ENCODE data around the gene NACC2.

The NACC2 gene

GRCh38 chr9:136095070-136096058, at the start of gene NACC2:
TSS of gene NACC2 (minus strand) at chr9:136095289. CDS start at chr9:136050521, 44,768 bp downstream.
- no peaks in the 10 kb centered on the region for H3K9me3 ChIP-seq (ENCODE audit: control insufficient read depth, low read length)
- DNase-seq (ENCODE audit: low read depth): peak; percentile 82
- H3K4me1 ChIP-seq (ENCODE audit: control insufficient read depth, insufficient read depth, low read length): peaks cover 17% of the 10 kb centered on the region
- no peaks in the 10 kb centered on the region for H3K36me3 ChIP-seq (ENCODE audit: control insufficient read depth, insufficient read depth, low read length, severe bottlenecking)
- peak within 1 kb of the TSS; percentile 85 for H3K4me3 ChIP-seq (ENCODE audit: low read length)
- H3K27me3 ChIP-seq (replicated peaks; ENCODE audit: control insufficient read depth, insufficient read depth, low read length): no peaks in the 10 kb centered on the region
- peak within 1 kb of the TSS; percentile 88 for H3K9ac ChIP-seq (ENCODE audit: low read length)

- DNase-seq (ENCODE audit: low read depth): no peak
- no peaks in the 10 kb centered on the region for H3K36me3 ChIP-seq (ENCODE audit: control insufficient read depth, insufficient read depth, low read length, severe bottlenecking)
- H3K27me3 ChIP-seq (replicated peaks; ENCODE audit: control insufficient read depth, insufficient read depth, low read length): peaks cover 57% of the 10 kb centered on the region
These were observed 49.4 kb upstream of the NACC2 start for GRCh38 chr9:136144450-136144849.

GRCh38 chr9:136143215-136144001, 48.3 kb upstream of the NACC2 start:
- Histone ChIP-seq H3K9ac (ENCODE audit: low read length) (no peak overlapping the region), H3K9me3 (ENCODE audit: control insufficient read depth, low read length) (no peaks in the 10 kb centered on the region), H3K27me3 (replicated peaks; ENCODE audit: control insufficient read depth, insufficient read depth, low read length) (peaks cover 50% of the 10 kb centered on the region), H3K36me3 (ENCODE audit: control insufficient read depth, insufficient read depth, low read length, severe bottlenecking) (no peaks in the 10 kb centered on the region), H3K4me3 (ENCODE audit: low read length) (no peak overlapping the region), H3K4me1 (ENCODE audit: control insufficient read depth, insufficient read depth, low read length) (no peaks in the 10 kb centered on the region)
- DNase-seq (ENCODE audit: low read depth): peak; percentile 31

More at GRCh38 chr9:136144450-136144849, 49.4 kb upstream of the NACC2 start:
- H3K9ac ChIP-seq (ENCODE audit: low read length): no peak overlapping the region
- no peaks in the 10 kb centered on the region for H3K4me1 ChIP-seq (ENCODE audit: control insufficient read depth, insufficient read depth, low read length)
- no peak overlapping the region for H3K4me3 ChIP-seq (ENCODE audit: low read length)
- no peaks in the 10 kb centered on the region for H3K9me3 ChIP-seq (ENCODE audit: control insufficient read depth, low read length)

GRCh38 chr9:136142859-136143214, 47.7 kb upstream of the NACC2 start:
- no peak overlapping the region for H3K9ac ChIP-seq (ENCODE audit: low read length)
- no peak for DNase-seq (ENCODE audit: low read depth)
- no peaks in the 10 kb centered on the region for H3K36me3 ChIP-seq (ENCODE audit: control insufficient read depth, insufficient read depth, low read length, severe bottlenecking)
- no peaks in the 10 kb centered on the region for H3K4me1 ChIP-seq (ENCODE audit: control insufficient read depth, insufficient read depth, low read length)
- no peaks in the 10 kb centered on the region for H3K9me3 ChIP-seq (ENCODE audit: control insufficient read depth, low read length)
- H3K27me3 ChIP-seq (replicated peaks; ENCODE audit: control insufficient read depth, insufficient read depth, low read length): peaks cover 46% of the 10 kb centered on the region
- no peak overlapping the region for H3K4me3 ChIP-seq (ENCODE audit: low read length)

- H3K27me3 ChIP-seq (replicated peaks; ENCODE audit: control insufficient read depth, insufficient read depth, low read length): peaks cover 45% of the 10 kb centered on the region
- no peaks in the 10 kb centered on the region for H3K36me3 ChIP-seq (ENCODE audit: control insufficient read depth, insufficient read depth, low read length, severe bottlenecking)
- no peak for DNase-seq (ENCODE audit: low read depth)
- no peak overlapping the region for H3K9ac ChIP-seq (ENCODE audit: low read length)
- H3K9me3 ChIP-seq (ENCODE audit: control insufficient read depth, low read length): no peaks in the 10 kb centered on the region
- H3K4me3 ChIP-seq (ENCODE audit: low read length): no peak overlapping the region
- H3K4me1 ChIP-seq (ENCODE audit: control insufficient read depth, insufficient read depth, low read length): no peaks in the 10 kb centered on the region
These were observed 47.3 kb upstream of the NACC2 start for GRCh38 chr9:136142414-136142796.

- Histone ChIP-seq H3K27me3 (replicated peaks; ENCODE audit: control insufficient read depth, insufficient read depth, low read length) (peaks cover 46% of the 10 kb centered on the region), H3K4me3 (ENCODE audit: low read length) (no peak overlapping the region), H3K36me3 (ENCODE audit: control insufficient read depth, insufficient read depth, low read length, severe bottlenecking) (no peaks in the 10 kb centered on the region), H3K9ac (ENCODE audit: low read length) (no peak overlapping the region), H3K4me1 (ENCODE audit: control insufficient read depth, insufficient read depth, low read length) (no peaks in the 10 kb centered on the region), H3K9me3 (ENCODE audit: control insufficient read depth, low read length) (no peaks in the 10 kb centered on the region)
- no peak for DNase-seq (ENCODE audit: low read depth)
These were observed 46.8 kb upstream of the NACC2 start for GRCh38 chr9:136141682-136142413.

GRCh38 chr9:136140966-136141365, 45.9 kb upstream of the NACC2 start:
- H3K9me3 ChIP-seq (ENCODE audit: control insufficient read depth, low read length): no peaks in the 10 kb centered on the region
- peaks cover 44% of the 10 kb centered on the region for H3K27me3 ChIP-seq (replicated peaks; ENCODE audit: control insufficient read depth, insufficient read depth, low read length)
- H3K4me1 ChIP-seq (ENCODE audit: control insufficient read depth, insufficient read depth, low read length): no peaks in the 10 kb centered on the region
- DNase-seq (ENCODE audit: low read depth): no peak
- no peaks in the 10 kb centered on the region for H3K36me3 ChIP-seq (ENCODE audit: control insufficient read depth, insufficient read depth, low read length, severe bottlenecking)
- no peak overlapping the region for H3K4me3 ChIP-seq (ENCODE audit: low read length)
- no peak overlapping the region for H3K9ac ChIP-seq (ENCODE audit: low read length)

- H3K27me3 ChIP-seq (replicated peaks; ENCODE audit: control insufficient read depth, insufficient read depth, low read length): peaks cover 44% of the 10 kb centered on the region
- DNase-seq (ENCODE audit: low read depth): no peak
- H3K9me3 ChIP-seq (ENCODE audit: control insufficient read depth, low read length): no peaks in the 10 kb centered on the region
- no peak overlapping the region for H3K9ac ChIP-seq (ENCODE audit: low read length)
- no peaks in the 10 kb centered on the region for H3K36me3 ChIP-seq (ENCODE audit: control insufficient read depth, insufficient read depth, low read length, severe bottlenecking)
- no peak overlapping the region for H3K4me3 ChIP-seq (ENCODE audit: low read length)
- H3K4me1 ChIP-seq (ENCODE audit: control insufficient read depth, insufficient read depth, low read length): no peaks in the 10 kb centered on the region
These were observed 45.0 kb upstream of the NACC2 start for GRCh38 chr9:136140046-136140445.

- Histone ChIP-seq H3K27me3 (replicated peaks; ENCODE audit: control insufficient read depth, insufficient read depth, low read length) (peaks cover 42% of the 10 kb centered on the region), H3K4me1 (ENCODE audit: control insufficient read depth, insufficient read depth, low read length) (no peaks in the 10 kb centered on the region), H3K9me3 (ENCODE audit: control insufficient read depth, low read length) (no peaks in the 10 kb centered on the region), H3K9ac (ENCODE audit: low read length) (no peak overlapping the region), H3K4me3 (ENCODE audit: low read length) (no peak overlapping the region), H3K36me3 (ENCODE audit: control insufficient read depth, insufficient read depth, low read length, severe bottlenecking) (no peaks in the 10 kb centered on the region)
- DNase-seq (ENCODE audit: low read depth): no peak
These were observed 43.5 kb upstream of the NACC2 start for GRCh38 chr9:136138566-136138965.

- H3K9me3 ChIP-seq (ENCODE audit: control insufficient read depth, low read length): no peaks in the 10 kb centered on the region
- no peak overlapping the region for H3K4me3 ChIP-seq (ENCODE audit: low read length)
- no peaks in the 10 kb centered on the region for H3K4me1 ChIP-seq (ENCODE audit: control insufficient read depth, insufficient read depth, low read length)
- no peak overlapping the region for H3K9ac ChIP-seq (ENCODE audit: low read length)
- H3K36me3 ChIP-seq (ENCODE audit: control insufficient read depth, insufficient read depth, low read length, severe bottlenecking): no peaks in the 10 kb centered on the region
- no peak for DNase-seq (ENCODE audit: low read depth)
- peaks cover 44% of the 10 kb centered on the region for H3K27me3 ChIP-seq (replicated peaks; ENCODE audit: control insufficient read depth, insufficient read depth, low read length)
These were observed 42.5 kb upstream of the NACC2 start for GRCh38 chr9:136137321-136138265.

Measured in adipocyte (in vitro differentiated cells).